ENCODE results near the gene PPP1R27.
A peak's percentile ranks its signal among the peaks of the same experiment; 100 is the strongest.

The PPP1R27 gene

DNA sequence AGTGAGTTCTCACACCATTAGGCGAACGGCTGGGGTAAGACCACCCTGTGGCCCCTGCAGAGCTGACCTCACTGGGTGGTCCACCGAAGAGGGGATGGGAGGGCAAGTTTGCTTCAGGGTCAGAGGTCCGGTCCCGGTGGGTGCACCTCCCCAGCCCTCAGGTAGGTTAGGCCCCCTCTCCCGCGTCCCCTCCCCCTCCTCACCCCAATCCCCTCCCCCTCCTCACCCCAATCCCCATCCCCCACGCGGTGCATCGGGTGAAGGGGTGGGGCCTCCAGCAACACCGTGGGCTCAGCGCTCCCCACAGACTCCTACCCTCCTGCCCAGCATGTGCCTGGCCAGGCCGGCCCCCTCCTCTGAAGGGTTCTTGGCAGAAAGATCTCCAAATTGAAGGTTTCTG, 15.1 kb downstream of the PPP1R27 start:
- DNase-seq: no peak

DNA sequence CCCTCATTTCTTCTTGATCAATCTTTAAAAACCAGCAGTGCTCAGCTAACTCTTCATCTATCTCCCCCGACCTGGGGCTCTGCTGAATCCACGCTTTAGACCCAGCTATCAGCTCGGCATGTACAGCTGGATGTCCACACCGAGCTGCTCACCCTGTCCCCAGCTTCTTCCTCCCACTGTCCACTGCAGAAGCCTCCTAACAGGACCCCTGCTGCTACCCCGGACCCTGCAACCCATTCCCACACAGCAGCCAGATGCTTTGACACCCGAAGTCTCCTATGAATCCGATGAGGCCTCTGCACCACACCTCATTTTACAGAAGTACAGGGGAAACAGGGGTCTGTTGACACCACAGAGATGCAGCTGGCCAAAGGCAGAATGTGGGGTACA, 17.1 kb downstream of the PPP1R27 start:
- no peak for DNase-seq

DNA sequence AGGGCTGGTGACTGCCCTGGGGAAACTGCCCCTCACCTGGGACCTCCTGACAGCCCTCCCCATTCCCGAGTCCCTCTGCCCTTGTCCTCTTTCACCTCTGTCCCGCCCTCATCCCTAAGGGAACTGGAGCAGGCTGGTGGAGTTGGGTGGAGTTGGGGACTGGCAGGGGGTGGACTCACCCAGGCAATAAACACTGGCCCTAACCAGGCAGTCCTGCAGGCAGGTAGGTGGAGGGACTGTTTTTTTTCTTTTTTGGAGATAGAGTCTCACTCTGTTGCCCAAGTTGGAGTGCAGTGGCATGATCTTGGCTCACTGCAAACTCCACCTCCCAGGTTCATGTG, 19.2 kb downstream of the PPP1R27 start:
- no peak for DNase-seq

DNA sequence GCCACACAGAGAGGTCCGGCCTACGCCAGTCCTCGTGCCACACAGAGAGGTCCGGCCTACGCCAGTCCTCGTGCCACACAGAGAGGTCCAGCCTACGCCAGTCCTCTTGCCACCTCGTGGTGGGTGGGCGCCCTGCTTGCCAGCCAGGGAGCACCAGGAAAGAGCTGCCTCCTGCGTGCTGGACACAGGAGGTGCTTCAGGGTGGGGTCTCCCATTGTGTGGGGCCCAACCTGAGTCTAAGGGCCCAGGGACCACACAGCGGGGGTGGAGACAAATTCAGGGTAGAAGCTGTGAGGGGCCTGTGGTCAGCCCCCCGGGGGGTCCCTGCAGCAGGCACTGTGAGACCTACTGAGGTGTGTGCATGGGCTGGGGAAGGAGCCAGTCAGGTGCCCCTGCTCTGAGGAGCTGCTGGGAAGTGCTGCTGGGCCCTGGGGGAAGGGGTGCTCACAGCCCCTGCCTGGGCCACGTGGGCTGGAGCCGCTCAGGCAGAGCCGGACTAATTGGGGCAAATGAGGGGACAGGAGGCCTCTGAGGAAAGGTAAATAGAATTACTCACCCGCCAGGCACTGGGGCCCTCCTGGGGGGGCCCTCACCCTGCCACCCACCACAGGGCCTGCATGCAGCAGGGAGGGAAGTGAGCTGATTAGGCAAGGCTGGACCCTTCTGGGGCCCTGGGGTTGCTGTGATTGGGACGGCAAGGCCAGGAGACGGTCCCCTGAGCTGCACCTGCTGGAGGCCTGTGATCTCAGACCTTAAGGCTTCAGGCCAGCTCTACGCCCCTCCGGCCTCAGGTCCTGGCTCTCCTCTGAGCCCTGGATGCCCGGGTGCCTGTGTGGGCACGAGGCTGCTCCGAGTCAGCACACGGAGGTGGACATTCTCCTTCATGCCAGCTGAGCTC, 19.9 kb downstream of the PPP1R27 start:
- DNase-seq: no peak

DNA sequence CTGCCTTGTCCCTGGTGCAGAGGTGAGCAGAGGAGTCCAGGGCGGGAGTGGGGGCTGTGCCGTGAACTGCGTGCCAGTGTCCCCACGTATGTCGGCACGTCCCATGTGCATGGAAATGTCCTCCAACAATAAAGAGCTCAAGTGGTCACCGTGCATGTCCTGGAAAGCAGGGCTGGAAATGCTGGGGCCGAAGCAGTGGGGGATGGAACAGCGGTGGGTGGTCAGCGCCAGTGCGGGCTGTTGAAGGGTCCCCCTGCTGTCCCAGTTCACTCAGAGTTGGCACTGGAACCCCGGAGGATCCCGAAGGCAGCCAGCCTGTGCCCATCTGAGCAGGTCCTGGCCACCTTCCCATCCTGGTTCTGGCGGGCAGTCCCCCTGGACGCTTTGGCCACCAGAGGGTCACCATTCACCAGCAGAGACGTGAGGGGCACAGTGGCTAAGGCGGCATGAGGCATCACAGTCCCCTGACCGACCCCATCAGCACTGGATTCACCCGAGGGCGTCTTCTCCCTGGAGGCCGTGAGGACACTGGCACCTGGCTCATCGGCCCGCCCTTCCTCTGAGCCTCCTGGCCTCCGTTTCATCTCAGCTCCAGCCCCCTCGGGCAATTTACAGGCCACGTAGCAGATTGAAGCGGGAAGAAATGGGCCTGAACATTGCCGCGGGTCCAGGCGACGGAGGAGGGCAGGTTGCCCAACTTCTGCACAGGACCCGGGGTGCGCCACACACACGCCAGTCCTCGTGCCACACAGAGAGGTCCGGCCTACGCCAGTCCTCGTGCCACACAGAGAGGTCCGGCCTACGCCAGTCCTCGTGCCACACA, 20.8 kb downstream of the PPP1R27 start:
- DNase-seq: no peak

DNA sequence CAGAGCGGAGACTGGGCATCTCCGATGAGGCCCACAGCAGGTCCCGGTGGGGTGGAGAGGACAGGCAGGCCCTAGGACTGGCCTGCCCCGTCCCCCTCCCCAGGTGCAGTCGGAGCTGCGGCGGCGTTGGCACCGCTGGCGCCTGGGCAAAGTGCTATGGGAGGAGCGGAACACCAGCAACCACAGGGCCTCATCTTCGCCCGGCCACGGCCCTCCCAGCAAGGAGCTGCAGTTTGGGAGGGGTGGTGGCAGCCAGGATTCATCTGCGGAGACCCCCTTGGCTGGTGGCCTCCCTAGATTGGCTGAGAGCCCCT, 21.5 kb downstream of the PPP1R27 start:
- no peak for DNase-seq

DNA sequence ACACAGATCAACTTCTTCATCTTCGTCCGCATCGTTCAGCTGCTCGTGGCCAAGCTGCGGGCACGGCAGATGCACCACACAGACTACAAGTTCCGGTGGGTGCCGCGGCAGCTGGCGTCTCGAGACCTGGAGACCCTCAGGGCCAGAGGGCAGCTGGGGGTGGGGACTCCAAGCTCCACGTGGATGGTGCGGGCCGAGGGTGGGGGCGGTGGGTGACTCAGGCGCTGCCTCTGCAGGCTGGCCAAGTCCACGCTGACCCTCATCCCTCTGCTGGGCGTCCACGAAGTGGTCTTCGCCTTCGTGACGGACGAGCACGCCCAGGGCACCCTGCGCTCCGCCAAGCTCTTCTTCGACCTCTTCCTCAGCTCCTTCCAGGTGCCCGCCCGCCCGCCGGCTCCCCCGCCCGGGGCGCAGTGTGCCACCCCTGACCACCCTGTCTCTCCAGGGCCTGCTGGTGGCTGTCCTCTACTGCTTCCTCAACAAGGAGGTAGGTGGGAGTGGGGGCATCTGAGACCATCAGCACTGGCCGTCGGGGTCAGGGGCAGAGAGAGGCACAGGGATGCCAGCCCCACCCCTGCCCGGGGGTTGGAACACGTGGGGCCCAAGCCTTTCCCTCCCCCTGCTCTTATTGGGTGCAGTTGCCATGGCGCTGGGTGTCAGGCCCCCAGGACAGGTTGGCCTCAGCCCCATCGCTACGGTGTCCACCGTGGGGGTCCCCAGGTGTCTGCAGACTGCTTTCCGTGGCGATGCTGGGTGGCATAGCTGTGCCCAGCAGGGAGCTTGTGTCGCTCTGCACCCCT, 22.1 kb downstream of the PPP1R27 start:
- no peak for DNase-seq

DNA sequence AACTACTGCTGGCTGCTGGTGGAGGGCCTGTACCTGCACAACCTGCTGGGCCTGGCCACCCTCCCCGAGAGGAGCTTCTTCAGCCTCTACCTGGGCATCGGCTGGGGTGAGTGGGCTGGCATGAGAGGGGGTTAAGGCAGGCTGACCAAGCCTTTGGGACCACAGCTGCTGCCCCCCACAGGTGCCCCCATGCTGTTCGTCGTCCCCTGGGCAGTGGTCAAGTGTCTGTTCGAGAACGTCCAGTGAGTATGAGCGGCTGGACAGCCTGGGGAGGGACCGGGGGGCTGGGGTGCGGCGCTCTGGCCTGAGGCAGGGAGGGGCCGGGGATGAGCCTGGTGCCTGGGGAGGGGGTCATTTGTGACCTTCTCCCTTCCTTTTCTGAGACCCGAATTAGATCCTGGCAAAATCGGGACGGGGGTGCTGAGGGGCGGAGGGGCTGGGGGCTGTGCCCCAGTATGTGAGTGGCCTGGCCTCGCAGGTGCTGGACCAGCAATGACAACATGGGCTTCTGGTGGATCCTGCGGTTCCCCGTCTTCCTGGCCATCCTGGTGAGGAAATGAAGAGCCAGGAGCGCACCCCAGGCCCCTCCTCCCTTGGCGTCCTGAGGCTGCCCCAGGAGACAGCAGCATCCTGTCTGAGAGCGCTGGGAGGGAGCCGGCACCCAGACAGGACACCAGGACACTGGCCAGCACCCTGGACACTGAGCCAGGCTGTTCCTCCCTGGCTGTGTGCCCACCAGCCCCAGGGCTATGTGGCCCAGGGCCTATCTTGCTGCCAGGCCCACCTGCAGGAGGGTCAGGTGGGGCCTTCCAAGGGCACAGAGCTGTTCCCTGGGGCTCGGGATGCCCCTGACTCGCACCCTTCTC, 22.9 kb downstream of the PPP1R27 start:
- no peak for DNase-seq

DNA sequence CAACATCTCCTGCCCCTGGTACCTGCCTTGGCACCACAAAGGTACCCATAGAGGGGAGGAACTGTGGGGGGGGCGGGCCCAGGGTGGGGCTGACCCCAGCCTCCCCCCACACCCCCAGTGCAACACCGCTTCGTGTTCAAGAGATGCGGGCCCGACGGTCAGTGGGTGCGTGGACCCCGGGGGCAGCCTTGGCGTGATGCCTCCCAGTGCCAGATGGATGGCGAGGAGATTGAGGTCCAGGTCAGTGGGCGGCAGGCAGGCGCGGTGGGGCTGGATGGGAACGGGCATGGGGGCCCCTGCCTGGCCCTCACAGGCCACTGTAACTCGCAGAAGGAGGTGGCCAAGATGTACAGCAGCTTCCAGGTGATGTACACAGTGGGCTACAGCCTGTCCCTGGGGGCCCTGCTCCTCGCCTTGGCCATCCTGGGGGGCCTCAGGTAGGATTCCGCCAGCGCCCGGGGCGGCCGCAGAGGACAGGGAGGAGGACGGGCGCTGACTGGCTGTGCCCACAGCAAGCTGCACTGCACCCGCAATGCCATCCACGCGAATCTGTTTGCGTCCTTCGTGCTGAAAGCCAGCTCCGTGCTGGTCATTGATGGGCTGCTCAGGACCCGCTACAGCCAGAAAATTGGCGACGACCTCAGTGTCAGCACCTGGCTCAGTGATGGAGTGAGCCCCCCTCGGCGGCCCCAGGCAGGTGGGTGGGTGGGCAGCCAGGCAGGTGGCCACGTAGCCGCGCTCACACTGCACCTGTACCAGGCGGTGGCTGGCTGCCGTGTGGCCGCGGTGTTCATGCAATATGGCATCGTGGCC, 23.8 kb downstream of the PPP1R27 start:
- no peak for DNase-seq

DNA sequence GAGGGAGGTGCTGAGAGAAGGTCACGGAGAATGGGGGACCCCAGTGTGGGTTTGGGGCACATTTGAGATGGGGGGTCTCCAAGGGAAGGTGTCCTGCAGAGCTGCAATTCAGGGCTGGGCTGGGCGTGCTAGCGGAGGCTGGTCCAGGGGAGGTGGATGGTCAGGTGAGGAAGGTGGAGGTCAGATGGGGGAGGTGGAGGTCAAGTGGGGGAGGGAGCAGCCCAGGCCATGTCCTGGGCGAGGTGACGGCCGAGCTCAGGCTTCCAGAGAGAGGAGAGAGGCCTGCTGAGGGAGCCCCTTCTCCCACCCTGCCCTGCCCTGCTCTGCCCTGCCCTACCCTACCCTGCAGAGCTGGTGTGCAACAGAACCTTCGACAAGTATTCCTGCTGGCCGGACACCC, 24.4 kb downstream of the PPP1R27 start:
- no peak for DNase-seq

DNA sequence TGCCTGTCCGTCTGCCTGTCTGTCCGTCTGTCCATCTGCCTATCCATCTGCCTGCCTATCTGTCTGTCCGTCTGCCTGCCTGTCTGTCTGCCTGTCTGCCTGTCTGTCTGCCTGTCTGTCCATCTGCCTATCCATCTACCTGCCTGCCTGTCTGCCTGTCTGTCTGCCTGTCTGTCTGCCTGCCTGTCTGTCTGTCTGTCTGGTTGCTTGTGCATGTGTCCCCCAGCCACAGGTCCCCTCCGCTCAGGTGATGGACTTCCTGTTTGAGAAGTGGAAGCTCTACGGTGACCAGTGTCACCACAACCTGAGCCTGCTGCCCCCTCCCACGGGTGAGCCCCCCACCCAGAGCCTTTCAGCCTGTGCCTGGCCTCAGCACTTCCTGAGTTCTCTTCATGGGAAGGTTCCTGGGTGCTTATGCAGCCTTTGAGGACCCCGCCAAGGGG, 25.3 kb downstream of the PPP1R27 start:
- DNase-seq: no peak

DNA sequence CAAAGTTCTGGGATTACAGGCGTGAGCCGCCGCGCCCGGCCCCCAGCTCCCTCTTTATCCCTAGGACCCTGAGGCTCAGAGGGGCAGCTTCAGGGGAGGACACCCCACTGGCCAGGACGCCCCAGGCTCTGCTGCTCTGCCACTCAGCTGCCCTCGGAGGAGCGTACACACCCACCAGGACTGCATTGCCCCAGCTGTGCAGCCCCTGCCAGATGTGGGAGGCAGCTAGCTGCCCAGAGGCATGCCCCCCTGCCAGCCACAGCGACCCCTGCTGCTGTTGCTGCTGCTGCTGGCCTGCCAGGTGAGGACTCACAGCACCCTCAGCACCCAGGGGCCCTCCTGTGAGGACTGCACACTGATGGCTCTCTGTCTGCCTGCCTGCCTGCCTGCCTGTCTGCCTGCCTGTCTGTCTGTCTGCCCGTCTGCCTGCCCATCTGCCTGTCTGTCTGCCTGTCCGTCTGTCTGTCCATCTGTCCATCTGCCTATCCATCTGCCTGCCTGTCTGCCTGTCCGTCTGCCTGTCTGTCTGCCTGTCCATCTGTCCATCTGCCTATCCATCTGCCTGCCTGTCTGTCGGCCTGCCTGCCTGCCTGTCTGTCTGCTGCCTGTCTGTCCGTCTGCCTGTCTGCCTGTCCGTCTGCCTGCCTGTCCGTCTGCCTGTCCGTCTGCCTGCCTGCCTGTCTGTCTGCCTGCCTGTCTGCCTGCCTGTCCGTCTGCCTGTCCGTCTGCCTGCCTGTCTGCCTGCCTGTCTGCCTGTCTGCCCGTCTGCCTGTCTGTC, 25.9 kb downstream of the PPP1R27 start:
- DNase-seq: no peak

DNA sequence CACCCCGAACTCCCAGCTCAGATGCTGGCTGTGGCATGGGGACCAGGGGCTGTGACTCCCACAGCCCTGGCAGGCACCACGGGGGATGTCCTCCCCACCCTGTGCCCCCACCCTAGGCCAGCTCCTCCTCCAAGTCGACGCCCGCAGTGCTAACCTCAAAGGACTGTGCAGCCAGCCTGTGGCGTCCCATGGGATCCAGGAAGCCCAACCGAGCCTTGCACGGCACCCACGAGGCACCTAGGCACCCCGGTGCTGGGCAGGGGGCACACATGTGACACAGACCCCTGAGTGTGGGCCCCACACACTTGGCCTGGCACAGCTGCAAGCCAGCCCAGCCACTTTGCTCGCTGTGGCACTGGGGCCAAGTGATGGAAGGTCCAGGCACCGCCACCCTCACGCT, 27.0 kb downstream of the PPP1R27 start:
- no peak for DNase-seq

DNA sequence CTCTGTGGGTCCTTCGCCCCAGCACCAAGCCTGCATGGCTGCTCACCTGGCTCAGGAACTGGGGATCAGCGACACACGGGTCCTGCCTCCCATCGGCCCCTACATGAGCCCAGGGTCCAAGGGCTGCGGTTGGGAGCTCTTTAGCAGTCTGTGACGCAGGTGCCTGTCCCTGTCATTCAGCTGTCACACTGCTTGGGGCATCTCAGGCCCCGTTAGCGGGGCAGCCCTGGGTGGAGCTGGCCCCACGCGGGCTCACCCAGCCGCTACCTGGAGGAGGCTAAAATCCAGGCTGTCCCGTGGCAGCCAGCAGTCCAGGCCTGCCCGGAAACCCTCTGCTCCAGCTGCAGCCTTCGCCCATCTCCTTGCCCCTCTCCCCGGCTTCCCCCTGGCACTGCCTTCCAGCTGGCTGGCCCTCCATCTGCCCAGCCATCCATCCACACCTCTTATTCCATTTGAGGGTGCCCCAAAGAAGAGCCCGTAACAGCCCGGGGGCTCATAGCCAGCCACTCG, 27.6 kb downstream of the PPP1R27 start:
- DNase-seq: peak in 1 of 2 experiments; percentile 48

DNA sequence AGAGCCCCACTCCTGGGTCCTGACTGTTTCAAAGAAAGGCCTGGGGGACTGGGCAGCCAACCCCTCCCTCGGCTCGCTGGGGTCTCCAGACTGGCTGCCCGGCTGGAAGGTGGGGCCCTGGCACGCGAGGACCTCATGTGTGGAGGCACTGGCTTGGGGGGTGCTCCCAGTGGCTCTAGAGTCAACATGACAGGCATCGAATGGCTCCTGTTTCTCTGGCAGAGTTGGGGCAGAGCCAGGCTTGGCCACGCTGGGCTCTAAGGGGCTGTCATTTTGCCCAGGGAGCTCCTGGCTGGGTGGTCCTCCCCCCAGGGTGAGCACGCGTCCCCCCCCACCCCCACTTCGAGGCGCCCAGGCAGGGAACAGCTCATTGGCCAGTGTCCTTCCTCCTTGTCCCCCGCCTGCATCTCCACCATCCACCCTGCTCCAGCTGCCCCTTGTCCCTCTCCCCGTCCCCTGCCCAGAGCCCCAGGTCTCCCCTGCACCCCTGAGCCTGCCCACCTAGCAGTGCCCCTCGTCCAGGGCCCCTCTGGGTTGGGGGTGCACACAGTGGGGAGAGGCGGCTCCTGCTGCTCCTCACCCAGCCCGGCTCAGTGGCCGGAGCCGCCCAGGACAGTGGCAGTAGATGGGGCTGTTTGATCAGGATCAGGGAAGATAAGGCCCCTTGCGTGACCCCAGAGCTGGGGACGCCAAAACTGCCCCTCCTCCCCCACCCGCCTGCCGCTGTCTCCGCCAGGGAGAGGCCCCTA, 28.2 kb downstream of the PPP1R27 start:
- peak in 1 of 2 experiments; percentile 30 for DNase-seq

DNA sequence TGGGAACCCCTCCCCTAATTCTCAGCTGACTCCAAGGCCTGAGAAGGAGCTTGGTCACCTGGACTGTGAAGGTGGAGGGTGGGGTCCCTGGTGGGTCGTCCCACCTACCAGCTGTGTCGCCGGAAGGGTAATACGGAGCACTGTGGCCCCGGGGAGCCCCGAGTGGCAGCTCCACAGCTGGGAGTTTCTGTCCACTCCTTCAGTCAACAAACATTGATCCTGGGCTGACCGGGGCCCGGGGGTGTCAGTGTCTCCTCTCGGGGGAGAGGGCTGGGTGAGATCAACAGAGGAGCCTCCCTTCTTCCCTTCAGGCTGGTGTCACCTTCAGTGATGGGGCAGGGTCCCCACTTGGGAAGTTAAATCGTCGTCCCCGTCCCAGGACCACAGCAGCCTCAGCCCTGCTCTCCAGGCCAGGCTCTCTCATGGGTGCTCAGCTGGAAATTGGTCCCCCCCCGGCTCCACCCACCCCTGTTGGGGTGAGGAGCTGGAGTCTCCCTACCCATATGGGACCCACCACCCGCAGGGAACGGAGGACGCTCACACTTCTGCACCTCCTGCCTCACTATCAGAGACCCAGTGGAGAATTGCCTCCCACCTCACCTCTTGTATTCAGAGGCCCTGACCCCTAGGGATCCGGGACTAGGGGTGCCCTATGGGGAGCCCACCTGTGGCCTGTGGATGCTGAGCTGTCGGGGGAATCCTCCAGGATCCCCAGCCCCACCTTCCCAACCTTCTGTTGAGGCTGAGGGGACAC, 29.0 kb downstream of the PPP1R27 start:
- no peak for DNase-seq

DNA sequence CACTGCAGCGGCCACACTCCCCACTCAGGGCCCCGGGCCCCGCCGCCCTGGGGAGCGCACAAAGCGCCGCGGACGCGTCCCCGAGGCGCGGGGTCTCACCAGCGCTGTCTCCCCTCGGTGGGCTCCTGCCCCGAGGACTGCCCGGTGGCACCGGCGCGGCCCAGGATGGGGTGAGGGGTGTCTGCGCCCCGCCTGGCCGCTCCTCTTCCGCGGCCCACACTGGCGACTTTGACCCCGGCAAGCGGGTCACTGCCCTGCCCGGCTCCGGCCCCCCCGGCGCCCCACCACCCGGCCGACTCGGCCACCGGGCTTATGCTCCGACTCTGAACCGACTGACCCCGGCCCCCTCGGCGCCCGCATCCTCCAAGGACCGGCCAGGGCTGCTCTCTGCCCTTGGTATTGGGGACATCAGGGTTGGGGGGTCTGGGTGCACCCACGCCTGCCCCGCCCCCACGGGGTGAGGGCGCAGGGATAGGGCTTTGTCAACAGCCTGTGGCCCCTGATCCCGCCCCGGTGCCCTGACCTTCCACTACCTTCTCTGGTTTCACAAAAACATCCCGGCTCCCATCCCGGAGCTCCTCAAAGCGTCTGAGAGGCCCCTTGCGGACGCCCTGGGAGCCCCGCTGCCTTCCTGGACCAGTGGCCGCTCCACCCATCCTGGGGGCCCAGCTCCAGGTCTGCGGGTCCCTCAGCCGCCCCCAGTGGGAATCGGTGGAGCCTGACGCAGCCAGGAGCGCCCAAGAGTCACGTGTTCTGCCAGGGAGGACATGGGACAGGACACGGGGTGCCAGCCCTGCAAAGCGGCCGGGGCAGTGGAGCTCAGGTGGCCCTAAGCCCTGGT, 30.1 kb downstream of the PPP1R27 start:
- no peak for DNase-seq
